A673 (cell line): ENCODE data around the gene CUTC. TPM values are rescaled to one million over a fixed set of nuclear protein-coding genes. Genes with fewer than 3 reads are reported as not detected.

ENCODE experiments used
- BruUV-seq: library from RNA; stranded (reverse); fragments of 400-500 nt; replicated peaks from 2 replicates; lab custom pipeline; 2021; lab: Mats Ljungman, UMichigan
- CTCF ChIA-PET: fragments of 300-600 bp; sonication (Branson Sonifier 250); formaldehyde crosslinking; loops from one replicate; lab custom pipeline; 2022; ENCODE audit warnings: antibody characterized with exemption; lab: Charles Lee
- POLR2A ChIA-PET: fragments of 300-600 bp; sonication (Branson Sonifier 250); formaldehyde crosslinking; loops from one replicate; lab custom pipeline; 2022; ENCODE audit warnings: antibody characterized with exemption; ENCODE audit not compliant: low non-redundant PET; lab: Charles Lee
- DNase-seq: peaks from one replicate; pipeline ENCODE4 v3.0.0-alpha.2; 2015; ENCODE audit warnings: low spot score
- H3K27ac ChIP-seq: fragments of 200-600 bp; sonication (generic); 2 replicates; pipeline ENCODE4 v1.5.1; 2016; ENCODE audit warnings: mixed run types, low read depth, mild to moderate bottlenecking, mixed read lengths, antibody characterized with exemption, low read length; ENCODE audit not compliant: poor library complexity, severe bottlenecking
- H3K27me3 ChIP-seq: fragments of 200-600 bp; sonication (generic); replicated peaks from 2 replicates; pipeline ENCODE4 v1.6.1; 2017; ENCODE audit warnings: mixed run types, low read depth, mild to moderate bottlenecking, mixed read lengths, antibody characterized with exemption, low read length; ENCODE audit not compliant: insufficient read depth, poor library complexity
- H3K36me3 ChIP-seq: fragments of 200-600 bp; sonication (generic); 2 replicates; pipeline ENCODE4 v1.6.1; 2016; ENCODE audit warnings: mixed run types, mild to moderate bottlenecking, mixed read lengths, antibody characterized with exemption, low read length; ENCODE audit not compliant: insufficient read depth, poor library complexity, severe bottlenecking
- H3K4me1 ChIP-seq: fragments of 200-600 bp; sonication (generic); 2 replicates; pipeline ENCODE4 v1.6.1; 2017; ENCODE audit warnings: mixed run types, mild to moderate bottlenecking, mixed read lengths, antibody characterized with exemption, low read length; ENCODE audit not compliant: insufficient read depth, poor library complexity, severe bottlenecking
- H3K4me3 ChIP-seq: fragments of 200-600 bp; sonication (generic); 2 replicates; pipeline ENCODE4 v1.5.1; 2016; ENCODE audit warnings: low read depth, mixed run types, mild to moderate bottlenecking, mixed read lengths, low read length; ENCODE audit not compliant: poor library complexity, severe bottlenecking
- H3K9me3 ChIP-seq: fragments of 200-600 bp; sonication (generic); 2 replicates; pipeline ENCODE4 v1.6.1; 2016; ENCODE audit warnings: mixed run types, low read depth, mild to moderate bottlenecking, mixed read lengths, antibody characterized with exemption, low read length; ENCODE audit not compliant: poor library complexity, severe bottlenecking
- CTCF ChIP-seq: fragments of 300-800, 200-600 bp; sonication (generic); conservative IDR thresholded peaks from 2 replicates; pipeline ENCODE4 v1.5.1; 2017; ENCODE audit warnings: low read depth, mild to moderate bottlenecking, antibody characterized with exemption, low read length, moderate library complexity, mixed read lengths
- EZH2 ChIP-seq: fragments of 200-600 bp; sonication (generic); IDR thresholded peaks from 2 replicates; pipeline ENCODE4 v1.6.1; 2017; ENCODE audit warnings: borderline replicate concordance, low read depth, mild to moderate bottlenecking, mixed read lengths, antibody characterized with exemption, low read length; ENCODE audit not compliant: poor library complexity, severe bottlenecking
- intact Hi-C: fragments of 100-400 bp; cut with micrococcal nuclease; formaldehyde crosslinking; loops from one replicate; pipeline ENCODE4 v1.10.0; 2022; ENCODE audit not compliant: unreplicated experiment
- total RNA-seq: library from RNA; stranded (reverse); gene quantifications from 2 replicates; pipeline ENCODE4 v1.2.3, GENCODE V29; 2021

Gene CUTC
- total RNA-seq, 1 experiment from 2014 or later: 19.2 TPM

DNA sequence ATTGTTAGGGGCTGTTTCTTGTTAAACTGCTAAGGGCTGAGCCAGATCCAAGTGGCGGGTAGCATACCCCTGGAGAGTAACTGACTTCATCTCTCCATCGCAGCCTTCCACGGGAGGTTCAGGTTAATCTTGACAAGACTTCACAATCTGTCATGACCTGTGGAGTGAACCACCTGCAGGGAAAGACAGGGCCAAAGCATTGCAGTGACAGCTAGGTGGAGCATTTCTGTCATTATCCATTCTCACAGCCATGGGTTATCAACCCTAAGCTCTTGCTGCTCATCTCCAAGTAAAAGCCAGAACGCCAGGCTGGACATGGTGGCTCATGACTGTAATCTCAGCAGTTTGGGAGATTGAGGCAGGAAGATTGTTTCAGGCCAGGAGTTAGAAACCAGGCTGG is 67.6 kb downstream of the CUTC start:
- H3K36me3 ChIP-seq: no peaks in the 10 kb centered on the region
- H3K27ac ChIP-seq: no peak overlapping the region
- H3K9me3 ChIP-seq: no peaks in the 10 kb centered on the region
- no peak for DNase-seq
- no TSS peak for BruUV-seq
- H3K27me3 ChIP-seq: no peaks in the 10 kb centered on the region
- POLR2A ChIA-PET: no interaction called here
- CTCF ChIA-PET: no interaction called here
- TF ChIP-seq CTCF (no peak), EZH2 (no peak)
- H3K4me3 ChIP-seq: no peak overlapping the region
- H3K4me1 ChIP-seq: no peaks in the 10 kb centered on the region
- intact Hi-C loops: no loop called here

GRCh38 chr10:99804471-99804870 is 72.4 kb downstream of the CUTC start:
- H3K27ac ChIP-seq: no peak overlapping the region
- ChIA-PET POLR2A (no interaction called here), CTCF (no interaction called here)
- no peak overlapping the region for H3K4me3 ChIP-seq
- no TSS peak for BruUV-seq
- intact Hi-C loops: no loop called here
- H3K4me1 ChIP-seq: no peaks in the 10 kb centered on the region
- H3K9me3 ChIP-seq: no peaks in the 10 kb centered on the region
- DNase-seq: no peak
- no peaks in the 10 kb centered on the region for H3K27me3 ChIP-seq
- no peak for TF ChIP-seq CTCF
- TF ChIP-seq EZH2: no peak
- no peaks in the 10 kb centered on the region for H3K36me3 ChIP-seq

DNA sequence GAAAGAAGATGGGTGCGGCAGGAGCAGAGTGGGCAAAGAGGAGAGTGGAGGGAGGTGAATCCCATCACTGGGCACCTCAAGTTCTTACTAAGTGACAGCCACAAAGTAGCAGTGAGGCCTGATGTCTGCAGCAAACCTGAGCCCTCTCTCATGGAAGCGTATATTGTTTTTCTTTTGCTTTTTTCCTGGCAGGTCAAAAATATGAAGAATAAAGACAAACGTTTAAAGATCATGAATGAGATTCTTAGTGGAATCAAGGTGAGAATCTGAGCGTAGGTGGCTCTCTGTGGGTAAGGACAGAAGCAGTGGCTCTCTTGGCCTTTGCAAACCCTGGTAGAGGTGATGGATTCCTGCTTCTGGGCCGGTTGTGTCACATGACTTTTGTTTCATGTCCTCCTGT is 73.2 kb downstream of the CUTC start:
- H3K9me3 ChIP-seq: no peaks in the 10 kb centered on the region
- no peak overlapping the region for H3K27ac ChIP-seq
- BruUV-seq: no TSS peak
- POLR2A ChIA-PET: interaction anchor here (0.6 kb wide), 1 partner anchor 1123 kb away, joined by 3 read pairs; no protein-coding TSS in a partner anchor
- TF ChIP-seq CTCF: no peak
- no peak for TF ChIP-seq EZH2
- no peak for DNase-seq
- no peaks in the 10 kb centered on the region for H3K27me3 ChIP-seq
- intact Hi-C loops: no loop called here
- H3K4me1 ChIP-seq: no peaks in the 10 kb centered on the region
- no peaks in the 10 kb centered on the region for H3K36me3 ChIP-seq
- H3K4me3 ChIP-seq: no peak overlapping the region
- CTCF ChIA-PET: no interaction called here

Other genes with a start within 250 kb of the CUTC start
- gene NKX2-3, start 199.3 kb upstream of the CUTC start, total RNA-seq: 0.20 TPM in 1 of 2 replicates, not detected in the other
- 31.0 and 31.1 TPM in 2 replicates for gene SLC25A28, start 111.8 kb upstream of the CUTC start, total RNA-seq
- gene ENTPD7, start 72.7 kb upstream of the CUTC start, total RNA-seq: 10.1 and 11.1 TPM in 2 replicates
- 46.1 and 48.3 TPM in 2 replicates for gene COX15, start 107 bp upstream of the CUTC start, total RNA-seq
- 1.1 and 1.3 TPM in 2 replicates for gene ABCC2, start 50.4 kb downstream of the CUTC start, total RNA-seq